Measurements from ENCODE around the gene SPC24.
"Not testable (repeated sequence)": the region's sequence is repeated elsewhere in the genome, so short reads cannot be mapped to it uniquely, and the experiment has no call there.

The SPC24 gene

GRCh38 chr19:11102944-11103343 is 52.6 kb downstream of the SPC24 start:
- DNase-seq (ENCODE audit: extremely low spot score, insufficient read length, low read depth) (no peak), FAIRE-seq (no peak)

- no peak for DNase-seq (ENCODE audit: extremely low spot score, insufficient read length, low read depth)
- FAIRE-seq, result no peak
These were observed 54.5 kb downstream of the SPC24 start for GRCh38 chr19:11101057-11101456.

GRCh38 chr19:11100049-11100448 is 55.5 kb downstream of the SPC24 start:
- FAIRE-seq (no peak), DNase-seq (ENCODE audit: extremely low spot score, insufficient read length, low read depth) (no peak)

GRCh38 chr19:11098861-11099260 is 56.7 kb downstream of the SPC24 start:
- no peak for DNase-seq (ENCODE audit: extremely low spot score, insufficient read length, low read depth)
- FAIRE-seq, result no peak

GRCh38 chr19:11098327-11098726 is 57.3 kb downstream of the SPC24 start:
- DNase-seq (ENCODE audit: extremely low spot score, insufficient read length, low read depth), result no peak
- FAIRE-seq, result no peak

- DNase-seq (ENCODE audit: extremely low spot score, insufficient read length, low read depth); FAIRE-seq: not testable (repeated sequence)
These were observed 58.2 kb downstream of the SPC24 start for GRCh38 chr19:11097367-11097766.

GRCh38 chr19:11096210-11096841 is 59.3 kb downstream of the SPC24 start:
- peak; percentile 23 for DNase-seq (ENCODE audit: extremely low spot score, insufficient read length, low read depth)
- peak; percentile 91 for FAIRE-seq

Data from GM18507 (cell line).